LNCaP clone FGC (cell line): ENCODE measurements around the gene DCAF4.

Experiments used
- DNase-seq: peaks from one replicate; pipeline ENCODE4 v3.0.0-alpha.2; 2011; ENCODE audit warnings: low read depth
- H3K4me3 ChIP-seq: 2 replicates; pipeline ENCODE4 v1.5.1; 2011; ENCODE audit warnings: mild to moderate bottlenecking, low read depth, low read length, control low read depth
- CTCF ChIP-seq: IDR thresholded peaks from 2 replicates; pipeline ENCODE4 v1.5.1; 2012; ENCODE audit warnings: mild to moderate bottlenecking; ENCODE audit not compliant: control insufficient read depth, insufficient read depth; ENCODE audit errors: extremely low read depth

DCAF4 gene

GRCh38 chr14:72894323-72894622, 32.0 kb upstream of the DCAF4 start:
- peak overlapping the region; percentile 80 for H3K4me3 ChIP-seq
- no peak for DNase-seq
- no peak for TF ChIP-seq CTCF

GRCh38 chr14:72894623-72895378, 31.5 kb upstream of the DCAF4 start:
- no peak for DNase-seq
- no peak for TF ChIP-seq CTCF
- H3K4me3 ChIP-seq, result peak overlapping the region; percentile 80

GRCh38 chr14:72898448-72898847, 27.8 kb upstream of the DCAF4 start:
- H3K4me3 ChIP-seq, result no peak overlapping the region
- no peak for TF ChIP-seq CTCF
- DNase-seq, result no peak

GRCh38 chr14:72901361-72901760, 24.9 kb upstream of the DCAF4 start:
- no peak overlapping the region for H3K4me3 ChIP-seq
- DNase-seq, result no peak

GRCh38 chr14:72902801-72903530, 23.3 kb upstream of the DCAF4 start:
- TF ChIP-seq CTCF, result no peak
- H3K4me3 ChIP-seq, result no peak overlapping the region
- DNase-seq, result no peak

More at GRCh38 chr14:72901361-72901760, 24.9 kb upstream of the DCAF4 start:
- no peak for TF ChIP-seq CTCF

GRCh38 chr14:72903716-72904115, 22.5 kb upstream of the DCAF4 start:
- no peak overlapping the region for H3K4me3 ChIP-seq
- no peak for TF ChIP-seq CTCF
- no peak for DNase-seq
